T-helper 2 cell treated with Interferon-gamma antibody and Interleukin-4, amounts not matched to agents 5 μg/mL and 100 μg/mL, for 36 hours (primary cell): ENCODE data around the gene ADGRB3.
"Not testable (repeated sequence)": the region's sequence is repeated elsewhere in the genome, so short reads cannot be mapped to it uniquely, and the experiment has no call there.

Experiments
- DNase-seq: peaks from one replicate; pipeline ENCODE4 v3.0.0; 2021; ENCODE audit warnings: low spot score
- H3K27ac Mint-ChIP-seq: one replicate; pipeline ENCODE4 v1.8.0; 2021; ENCODE audit warnings: mild to moderate bottlenecking, mixed read lengths
- H3K27me3 Mint-ChIP-seq: one replicate; pipeline ENCODE4 v1.8.0; 2021; ENCODE audit warnings: low read depth, mixed read lengths
- H3K36me3 Mint-ChIP-seq: one replicate; pipeline ENCODE4 v1.8.0; 2021; ENCODE audit warnings: low read depth, mixed read lengths
- H3K4me1 Mint-ChIP-seq: one replicate; pipeline ENCODE4 v1.8.0; 2021; ENCODE audit warnings: low read depth, mixed read lengths
- H3K4me3 Mint-ChIP-seq: one replicate; pipeline ENCODE4 v1.8.0; 2022; ENCODE audit warnings: mild to moderate bottlenecking, moderate library complexity, mixed read lengths
- H3K9me3 Mint-ChIP-seq: one replicate; pipeline ENCODE4 v1.8.0; 2021; ENCODE audit warnings: mixed read lengths

ADGRB3 gene

DNA sequence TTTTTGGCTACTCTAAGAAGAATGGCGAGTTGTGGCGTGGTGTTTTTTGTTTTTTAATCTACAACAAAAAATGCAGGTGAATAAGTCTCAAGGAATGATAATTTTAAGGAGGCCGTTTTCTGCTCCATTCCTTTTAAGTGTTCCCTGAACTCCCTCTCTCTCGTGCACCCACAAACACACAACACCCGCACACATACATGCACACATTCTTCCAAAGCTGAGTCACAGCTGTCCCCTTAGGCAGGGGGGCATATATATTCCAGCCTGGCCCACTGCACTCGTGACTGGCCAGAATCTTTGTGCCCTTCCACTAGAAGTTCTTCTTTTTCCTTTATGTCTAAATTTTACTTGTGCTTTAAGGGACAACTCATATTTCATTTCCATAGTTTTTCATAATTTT is 756.0 kb downstream of the ADGRB3 start:
- no peak overlapping the region for H3K4me3 Mint-ChIP-seq
- H3K36me3 Mint-ChIP-seq: no peaks in the 10 kb centered on the region
- no peaks in the 10 kb centered on the region for H3K27me3 Mint-ChIP-seq
- DNase-seq: no peak
- H3K27ac Mint-ChIP-seq: no peak overlapping the region
- H3K4me1 Mint-ChIP-seq: no peaks in the 10 kb centered on the region
- H3K9me3 Mint-ChIP-seq: no peaks in the 10 kb centered on the region

DNA sequence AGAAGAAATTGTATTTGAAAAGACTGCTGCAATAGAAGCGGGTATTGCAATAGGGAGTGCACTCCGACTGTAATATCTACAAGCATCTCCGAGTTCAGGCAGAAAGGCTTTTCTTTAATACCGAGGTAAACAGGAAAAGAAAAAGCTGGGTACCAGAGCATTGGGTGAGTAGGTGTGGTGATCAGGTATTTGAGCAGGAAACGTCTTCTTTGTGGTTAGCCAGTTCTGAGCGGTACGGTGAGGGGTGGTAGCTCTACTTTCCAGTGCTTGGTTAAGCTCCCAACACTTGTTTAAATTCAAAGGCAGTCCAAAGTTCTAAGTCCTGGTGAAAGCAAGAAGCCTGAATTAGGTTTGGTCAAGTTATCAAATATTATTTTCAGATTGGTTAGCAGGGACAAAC is 757.7 kb downstream of the ADGRB3 start:
- Mint-ChIP-seq H3K4me1 (no peaks in the 10 kb centered on the region), H3K27ac (no peak overlapping the region), H3K36me3 (no peaks in the 10 kb centered on the region), H3K4me3 (no peak overlapping the region), H3K27me3 (no peaks in the 10 kb centered on the region), H3K9me3 (no peaks in the 10 kb centered on the region)
- DNase-seq: no peak

DNA sequence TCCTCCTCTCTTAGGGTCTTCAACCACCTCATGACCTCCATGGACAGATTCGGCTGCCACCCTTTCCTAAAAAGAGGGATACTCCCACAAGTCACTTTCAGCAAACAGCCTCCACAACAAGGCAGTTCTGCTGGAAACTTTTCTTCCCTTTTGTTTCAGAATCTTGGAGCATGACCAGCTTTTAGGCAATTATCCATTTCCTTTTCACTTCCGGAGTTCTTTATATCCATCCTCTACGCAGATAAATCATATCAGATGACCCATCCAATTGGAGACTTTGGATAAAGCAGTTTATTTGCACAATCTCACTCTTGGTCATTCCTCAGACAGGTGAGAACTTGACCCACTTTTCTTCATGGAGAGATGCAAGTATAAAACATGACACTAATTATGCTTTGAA is 763.2 kb downstream of the ADGRB3 start:
- Mint-ChIP-seq H3K4me3 (no peak overlapping the region), H3K36me3 (no peaks in the 10 kb centered on the region), H3K27ac (no peak overlapping the region), H3K4me1 (no peaks in the 10 kb centered on the region), H3K9me3 (no peaks in the 10 kb centered on the region), H3K27me3 (no peaks in the 10 kb centered on the region)
- no peak for DNase-seq

DNA sequence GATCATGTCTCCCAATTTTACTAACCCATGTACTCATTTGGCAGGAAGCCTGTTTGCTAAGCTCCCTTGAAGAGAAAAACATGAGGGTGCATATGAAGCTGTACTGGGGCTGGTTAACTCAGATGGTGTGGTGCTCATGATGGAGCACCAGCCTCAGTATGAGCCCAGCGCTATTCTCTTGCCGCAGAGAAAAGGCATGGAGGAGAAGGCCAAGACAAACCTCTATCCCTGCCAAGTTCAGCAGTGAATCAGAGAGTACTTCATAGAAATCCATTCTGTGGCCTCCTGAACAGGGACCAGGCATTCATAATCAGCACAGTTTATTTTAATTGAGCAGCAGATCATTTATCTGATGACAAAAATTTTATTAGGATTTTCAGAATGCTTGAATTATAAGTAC is 763.6 kb downstream of the ADGRB3 start:
- no peak for DNase-seq
- no peaks in the 10 kb centered on the region for H3K9me3 Mint-ChIP-seq
- H3K4me1 Mint-ChIP-seq: no peaks in the 10 kb centered on the region
- no peaks in the 10 kb centered on the region for H3K27me3 Mint-ChIP-seq
- no peak overlapping the region for H3K27ac Mint-ChIP-seq
- H3K4me3 Mint-ChIP-seq: no peak overlapping the region
- no peaks in the 10 kb centered on the region for H3K36me3 Mint-ChIP-seq

DNA sequence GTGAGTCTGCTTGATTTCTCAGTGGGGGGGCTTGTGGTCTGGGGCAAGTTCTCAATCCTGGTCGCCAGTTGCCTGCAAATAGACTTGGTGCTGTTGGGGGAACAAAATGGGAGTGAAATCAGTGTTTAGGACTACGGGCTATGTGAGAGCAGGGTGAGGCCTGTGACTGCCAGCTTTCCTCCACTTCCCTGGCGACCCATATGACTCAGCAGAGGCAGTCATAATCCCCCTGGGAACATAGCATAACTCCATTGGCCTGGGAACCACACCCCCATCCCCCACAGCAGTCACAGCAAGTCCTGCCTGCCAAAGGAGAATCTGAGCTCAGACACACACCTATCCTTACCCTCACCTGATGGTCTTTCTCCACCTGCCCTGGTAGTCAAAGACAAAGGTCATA is 773.8 kb downstream of the ADGRB3 start:
- H3K9me3 Mint-ChIP-seq: peaks cover 13% of the 10 kb centered on the region
- no peak overlapping the region for H3K4me3 Mint-ChIP-seq
- H3K27me3 Mint-ChIP-seq: no peaks in the 10 kb centered on the region
- DNase-seq: no peak
- H3K36me3 Mint-ChIP-seq: no peaks in the 10 kb centered on the region
- H3K27ac Mint-ChIP-seq: no peak overlapping the region
- H3K4me1 Mint-ChIP-seq: no peaks in the 10 kb centered on the region

DNA sequence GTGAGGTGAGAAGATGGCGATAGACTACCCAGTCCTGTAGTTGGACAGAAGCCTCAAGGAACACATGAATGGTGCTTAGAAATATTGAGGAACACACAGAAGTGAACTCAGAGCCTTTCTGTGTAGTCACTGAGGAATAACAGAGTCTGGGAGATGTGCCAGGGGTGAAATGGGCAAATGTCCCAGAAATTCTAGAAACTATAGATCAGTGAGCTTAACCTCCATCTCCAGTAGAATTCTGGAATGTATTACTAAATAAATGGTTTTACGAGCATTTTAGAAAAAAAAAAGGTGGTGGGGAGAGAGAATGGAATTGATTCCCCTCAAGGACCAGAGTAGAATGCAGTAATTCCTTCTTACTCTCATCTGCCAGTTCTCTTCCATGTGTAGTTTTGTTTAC is 781.7 kb downstream of the ADGRB3 start:
- Mint-ChIP-seq H3K27me3 (no peaks in the 10 kb centered on the region), H3K9me3 (peaks cover under 1% of the 10 kb centered on the region), H3K27ac (no peak overlapping the region), H3K4me3 (no peak overlapping the region), H3K4me1 (no peaks in the 10 kb centered on the region), H3K36me3 (no peaks in the 10 kb centered on the region)
- no peak for DNase-seq

DNA sequence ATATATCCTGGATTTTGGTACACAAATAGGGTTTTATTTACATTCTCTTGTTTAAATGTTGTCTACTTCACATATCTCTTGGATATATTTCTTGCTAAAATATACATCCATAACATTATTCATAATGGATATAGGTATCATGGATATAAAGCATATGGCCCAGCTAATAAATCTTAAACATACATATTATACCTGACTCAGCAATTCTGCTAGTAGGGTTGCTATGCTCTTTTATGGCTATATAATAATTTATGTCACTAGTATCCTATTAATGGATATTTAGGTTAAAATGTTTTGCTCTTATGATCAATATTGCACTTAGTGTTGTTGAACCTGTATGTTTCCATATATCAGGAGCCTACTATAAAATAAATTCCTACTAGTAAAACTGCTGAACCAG is 786.2 kb downstream of the ADGRB3 start:
- Mint-ChIP-seq H3K27ac (no peak overlapping the region), H3K4me1 (no peaks in the 10 kb centered on the region), H3K4me3 (no peak overlapping the region), H3K36me3 (no peaks in the 10 kb centered on the region), H3K27me3 (no peaks in the 10 kb centered on the region), H3K9me3 (no peaks in the 10 kb centered on the region)
- no peak for DNase-seq

DNA sequence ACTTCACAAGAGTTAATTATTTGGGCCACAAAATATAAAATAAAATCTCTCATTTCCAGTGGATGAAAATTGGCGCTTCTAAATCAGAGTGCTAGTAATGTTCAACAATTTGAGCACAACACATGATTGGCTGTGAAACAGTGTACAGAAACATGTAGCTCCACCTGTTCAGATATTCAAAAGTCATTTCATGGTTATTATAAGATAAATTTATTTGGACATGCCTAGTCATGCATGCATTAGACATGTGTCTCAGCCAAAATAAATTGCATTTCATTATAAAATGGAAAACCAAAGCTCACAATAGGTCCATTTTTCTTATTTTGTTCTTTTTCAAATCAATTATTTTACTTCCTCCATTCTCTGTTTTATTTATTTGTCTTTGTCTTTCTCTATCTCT is 786.9 kb downstream of the ADGRB3 start:
- H3K9me3 Mint-ChIP-seq: no peaks in the 10 kb centered on the region
- H3K27me3 Mint-ChIP-seq: no peaks in the 10 kb centered on the region
- no peaks in the 10 kb centered on the region for H3K4me1 Mint-ChIP-seq
- no peak overlapping the region for H3K27ac Mint-ChIP-seq
- no peaks in the 10 kb centered on the region for H3K36me3 Mint-ChIP-seq
- H3K4me3 Mint-ChIP-seq: no peak overlapping the region
- DNase-seq: no peak

DNA sequence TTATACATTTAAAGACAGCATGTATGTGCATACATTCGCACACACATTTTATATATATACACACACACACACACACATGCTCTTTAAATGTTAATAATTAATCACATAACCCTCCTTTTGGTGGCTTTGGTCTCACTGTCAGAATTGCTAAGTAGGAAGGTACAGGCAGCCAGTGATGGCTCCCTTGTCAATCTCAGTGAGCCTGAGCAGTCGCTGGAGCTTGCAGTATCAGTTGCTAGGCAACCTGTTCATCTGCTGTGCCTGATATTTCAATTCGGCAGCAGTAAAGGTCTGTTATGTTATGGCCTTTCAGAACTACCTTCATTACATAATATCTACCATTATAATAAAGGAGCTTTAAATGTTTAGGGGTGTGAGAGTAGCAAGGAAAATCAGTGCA is 787.4 kb downstream of the ADGRB3 start:
- Mint-ChIP-seq H3K27me3 (no peaks in the 10 kb centered on the region), H3K27ac (no peak overlapping the region), H3K9me3 (no peaks in the 10 kb centered on the region), H3K36me3 (no peaks in the 10 kb centered on the region), H3K4me1 (no peaks in the 10 kb centered on the region), H3K4me3 (no peak overlapping the region)
- no peak for DNase-seq

DNA sequence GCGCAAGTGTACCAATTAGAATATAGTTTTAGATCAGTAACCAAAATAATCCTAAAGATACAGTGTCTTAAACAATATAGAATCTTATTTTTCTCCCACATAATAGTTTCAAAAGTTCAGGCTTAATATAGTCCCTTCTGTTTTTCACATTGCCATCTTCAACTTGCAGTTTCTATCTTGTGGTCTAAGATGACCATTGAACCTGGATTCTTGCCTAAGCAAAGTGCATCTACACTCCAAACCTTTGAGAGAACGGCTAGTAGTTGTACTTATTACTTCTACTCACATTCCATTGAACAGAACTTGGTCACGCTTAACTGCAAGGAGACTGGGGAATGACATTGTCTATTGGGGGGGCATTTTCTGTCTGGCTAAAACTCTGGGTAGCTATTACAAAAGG is 788.7 kb downstream of the ADGRB3 start:
- DNase-seq: no peak
- H3K27me3 Mint-ChIP-seq: no peaks in the 10 kb centered on the region

DNA sequence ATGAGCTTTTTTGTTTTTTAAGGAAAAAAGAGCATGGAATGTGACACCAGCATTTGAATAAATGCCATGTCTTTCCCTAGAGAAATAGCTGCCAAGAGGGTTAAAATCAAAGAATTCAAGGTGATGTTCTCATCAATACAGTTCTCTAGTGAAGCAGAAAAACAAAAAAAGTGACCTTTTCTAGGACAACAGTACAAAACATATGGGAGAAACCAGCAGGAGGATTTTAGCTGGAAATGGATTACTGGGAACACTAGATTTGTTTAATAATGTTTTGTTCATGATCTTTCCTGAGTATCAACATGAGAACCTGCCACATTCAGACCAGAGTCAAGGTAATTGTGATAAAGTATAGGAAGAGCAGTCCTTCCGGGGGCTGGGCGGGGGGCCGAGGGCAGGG is 789.5 kb downstream of the ADGRB3 start:
- Mint-ChIP-seq H3K4me1 (no peaks in the 10 kb centered on the region), H3K36me3 (no peaks in the 10 kb centered on the region), H3K9me3 (no peaks in the 10 kb centered on the region), H3K4me3 (no peak overlapping the region), H3K27ac (no peak overlapping the region), H3K27me3 (no peaks in the 10 kb centered on the region)
- DNase-seq: no peak

More for the DNA sequence above, 788.7 kb downstream of the ADGRB3 start:
- Mint-ChIP-seq H3K27ac (no peak overlapping the region), H3K9me3 (no peaks in the 10 kb centered on the region), H3K4me1 (no peaks in the 10 kb centered on the region), H3K4me3 (no peak overlapping the region), H3K36me3 (no peaks in the 10 kb centered on the region)

DNA sequence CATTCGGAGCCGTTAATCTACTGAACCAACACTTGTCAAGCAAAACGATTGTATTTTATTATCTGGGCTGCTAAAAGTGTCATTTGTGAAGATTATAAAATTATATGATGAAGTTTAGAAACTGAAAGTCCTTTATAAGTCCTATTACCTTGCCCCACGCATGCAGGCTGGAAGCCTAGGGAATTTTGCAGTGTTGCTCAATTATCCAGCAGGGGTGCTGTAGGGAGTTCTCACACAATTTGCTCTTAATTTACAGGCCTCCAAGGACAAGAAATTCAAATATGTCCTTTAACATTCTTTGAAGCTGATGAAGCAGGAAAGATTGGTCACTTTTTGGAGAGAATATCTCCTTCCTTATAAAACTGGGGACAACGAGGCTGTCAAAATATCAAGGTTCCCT is 792.8 kb downstream of the ADGRB3 start:
- no peak for DNase-seq
- no peak overlapping the region for H3K4me3 Mint-ChIP-seq
- no peak overlapping the region for H3K27ac Mint-ChIP-seq
- H3K27me3 Mint-ChIP-seq: no peaks in the 10 kb centered on the region
- no peaks in the 10 kb centered on the region for H3K4me1 Mint-ChIP-seq
- H3K36me3 Mint-ChIP-seq: no peaks in the 10 kb centered on the region
- no peaks in the 10 kb centered on the region for H3K9me3 Mint-ChIP-seq

DNA sequence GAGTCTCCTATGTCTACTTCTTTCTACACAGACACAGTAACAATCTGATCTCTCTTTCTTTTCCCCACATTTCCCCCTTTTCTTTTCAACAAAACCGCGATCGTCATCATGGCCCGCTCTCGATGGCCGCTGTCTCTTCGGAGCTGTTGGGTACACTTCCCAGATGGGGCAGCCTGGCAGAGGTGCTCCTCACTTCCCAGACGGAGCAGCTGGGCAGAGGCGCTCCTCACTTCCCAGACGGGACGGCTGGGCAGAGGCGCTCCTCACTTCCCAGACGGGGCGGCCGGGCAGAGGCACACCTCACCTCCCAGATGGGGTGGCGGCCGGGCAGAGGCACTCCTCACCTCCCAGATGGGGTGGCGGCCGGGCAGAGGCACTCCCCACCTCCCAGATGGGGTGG is 797.1 kb downstream of the ADGRB3 start:
- not testable (repeated sequence) for DNase-seq, H3K4me3 Mint-ChIP-seq, H3K27ac Mint-ChIP-seq, H3K4me1 Mint-ChIP-seq, H3K36me3 Mint-ChIP-seq, H3K9me3 Mint-ChIP-seq, H3K27me3 Mint-ChIP-seq

DNA sequence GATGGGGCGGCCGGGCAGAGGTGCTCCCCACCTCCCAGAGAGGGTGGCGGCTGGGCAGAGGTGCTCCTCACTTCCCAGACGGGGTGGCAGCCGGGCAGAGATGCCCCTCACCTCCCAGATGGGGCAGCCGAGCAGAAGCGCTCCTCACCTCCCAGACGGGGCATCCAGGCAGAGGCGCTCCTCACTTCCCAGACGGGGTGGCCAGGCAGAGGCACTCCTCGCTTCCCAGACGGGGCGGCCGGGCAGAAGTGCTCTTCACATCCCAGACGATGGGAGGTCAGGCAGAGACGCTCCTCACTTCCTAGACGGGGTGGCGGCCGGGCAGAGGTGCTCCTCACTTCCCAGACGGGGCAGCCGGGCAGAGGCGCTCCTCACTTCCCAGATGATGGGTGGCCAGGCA is 798.0 kb downstream of the ADGRB3 start:
- not testable (repeated sequence) for H3K4me3 Mint-ChIP-seq, H3K27ac Mint-ChIP-seq, H3K9me3 Mint-ChIP-seq, H3K27me3 Mint-ChIP-seq, DNase-seq, H3K4me1 Mint-ChIP-seq, H3K36me3 Mint-ChIP-seq

DNA sequence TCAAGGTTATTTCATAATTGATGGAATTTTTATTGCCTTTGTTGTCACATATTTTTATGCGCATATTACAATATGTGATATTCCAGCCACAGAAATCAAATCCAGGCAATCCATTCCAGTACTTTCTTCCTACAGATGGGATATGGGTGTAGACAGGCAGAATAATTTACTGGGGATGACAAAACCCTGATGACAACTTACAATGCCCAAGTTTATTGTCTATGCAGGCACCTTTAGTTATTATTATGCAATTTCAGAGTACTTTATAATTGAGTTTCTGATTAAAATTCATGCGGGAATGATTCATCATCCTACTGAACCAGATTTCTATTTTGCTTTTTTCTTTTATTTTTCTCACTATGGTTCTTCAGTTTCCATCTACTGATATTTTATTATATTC is 803.0 kb downstream of the ADGRB3 start:
- Mint-ChIP-seq H3K27me3 (no peaks in the 10 kb centered on the region), H3K4me1 (no peaks in the 10 kb centered on the region), H3K9me3 (no peaks in the 10 kb centered on the region), H3K36me3 (no peaks in the 10 kb centered on the region), H3K4me3 (no peak overlapping the region), H3K27ac (no peak overlapping the region)
- DNase-seq: no peak
